Measurements from ENCODE around the gene DIDO1. TPM values are rescaled to one million over a fixed set of nuclear protein-coding genes. Genes with fewer than 3 reads are reported as not detected.

The DIDO1 gene
- total and polyA plus RNA-seq, 12 donors = 19.0 to 51.3 (median 37.3) TPM

DNA sequence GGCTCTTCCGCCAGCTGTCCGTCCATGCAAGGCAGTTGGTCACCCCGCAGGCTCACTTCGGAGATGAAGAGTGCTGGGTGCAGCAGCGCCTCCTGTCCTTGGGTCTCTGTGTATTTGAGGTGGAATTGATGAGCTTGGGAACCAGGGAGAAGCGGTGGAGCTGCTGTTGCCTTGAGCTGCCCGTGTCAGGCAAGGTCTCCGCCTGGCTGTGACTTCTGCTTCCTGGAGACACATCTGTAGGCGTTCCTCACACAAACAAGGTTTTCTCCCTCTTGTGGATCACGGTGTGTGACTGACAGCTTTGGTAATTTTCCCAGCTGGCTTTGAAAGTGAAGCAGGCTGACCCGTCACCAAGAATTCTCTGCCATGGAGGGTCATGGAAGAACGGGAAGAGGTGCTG, 23.7 kb upstream of the DIDO1 start:
- Histone ChIP-seq H3K27ac (no peak overlapping the region), H3K4me3 (no peak overlapping the region), H3K27me3 (no peaks in the 10 kb centered on the region), H3K36me3 (replicated peaks in 1 of 2) (peaks cover 0 to 32% of the 10 kb centered on the region in 2 donors), H3K4me1 (replicated peaks in 1 of 2) (peaks cover 9 to 26% of the 10 kb centered on the region in 2 donors), H3K9me3 (replicated peaks in 1 of 3) (no peaks in the 10 kb centered on the region)
- intact Hi-C loops (cut with DNase I) = no loop called here
- DNase-seq = no peak
- TF ChIP-seq, protein P1, sequence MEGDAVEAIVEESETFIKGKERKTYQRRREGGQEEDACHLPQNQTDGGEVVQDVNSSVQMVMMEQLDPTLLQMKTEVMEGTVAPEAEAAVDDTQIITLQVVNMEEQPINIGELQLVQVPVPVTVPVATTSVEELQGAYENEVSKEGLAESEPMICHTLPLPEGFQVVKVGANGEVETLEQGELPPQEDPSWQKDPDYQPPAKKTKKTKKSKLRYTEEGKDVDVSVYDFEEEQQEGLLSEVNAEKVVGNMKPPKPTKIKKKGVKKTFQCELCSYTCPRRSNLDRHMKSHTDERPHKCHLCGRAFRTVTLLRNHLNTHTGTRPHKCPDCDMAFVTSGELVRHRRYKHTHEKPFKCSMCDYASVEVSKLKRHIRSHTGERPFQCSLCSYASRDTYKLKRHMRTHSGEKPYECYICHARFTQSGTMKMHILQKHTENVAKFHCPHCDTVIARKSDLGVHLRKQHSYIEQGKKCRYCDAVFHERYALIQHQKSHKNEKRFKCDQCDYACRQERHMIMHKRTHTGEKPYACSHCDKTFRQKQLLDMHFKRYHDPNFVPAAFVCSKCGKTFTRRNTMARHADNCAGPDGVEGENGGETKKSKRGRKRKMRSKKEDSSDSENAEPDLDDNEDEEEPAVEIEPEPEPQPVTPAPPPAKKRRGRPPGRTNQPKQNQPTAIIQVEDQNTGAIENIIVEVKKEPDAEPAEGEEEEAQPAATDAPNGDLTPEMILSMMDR (IDR thresholded peaks at IDR 0.05) = no peak
- no peak for TF ChIP-seq POLR2A (IDR thresholded peaks at IDR 0.05)
- WGBS, 4 donors = 93 to 97% (median 95%) methylated on average over 11 to 12 of the region's 12 CpGs

DNA sequence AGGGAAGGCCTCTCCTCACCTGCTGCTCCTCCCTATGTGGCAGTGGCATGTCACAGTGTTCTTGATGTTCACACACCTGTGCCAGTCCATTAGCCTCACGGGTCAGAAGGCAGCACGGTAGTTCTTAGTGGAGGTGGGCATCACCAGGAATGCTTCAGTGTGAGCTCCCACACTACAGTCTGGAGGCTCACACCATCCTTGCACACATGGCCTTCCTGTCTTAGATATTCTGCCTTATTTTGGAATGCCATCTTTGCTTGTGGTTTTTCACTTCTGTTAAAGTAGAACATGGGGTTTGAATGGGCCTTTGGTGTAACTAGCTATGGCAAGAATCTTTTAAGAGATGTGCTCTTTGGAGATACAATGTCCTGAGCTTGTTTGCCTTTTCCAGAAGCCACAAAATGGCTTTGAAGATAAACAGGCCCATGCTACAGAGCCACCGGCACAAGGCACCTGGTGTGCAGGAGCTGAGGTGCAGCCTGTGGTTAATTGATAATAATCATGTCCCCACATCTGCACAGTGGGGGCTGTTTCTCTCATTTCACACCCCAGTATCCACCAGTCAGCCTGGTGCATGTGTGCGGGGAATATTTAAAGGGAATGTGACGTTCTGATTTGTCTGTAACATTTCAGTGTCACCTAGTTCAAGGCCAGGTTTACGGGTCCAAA, 23.0 kb upstream of the DIDO1 start:
- Histone ChIP-seq H3K27me3 (no peaks in the 10 kb centered on the region), H3K4me3 (no peak overlapping the region), H3K27ac (no peak overlapping the region), H3K9me3 (replicated peaks in 1 of 3) (no peaks in the 10 kb centered on the region), H3K4me1 (replicated peaks in 1 of 2) (peaks cover 9 to 22% of the 10 kb centered on the region in 2 donors), H3K36me3 (replicated peaks in 1 of 2) (peaks cover 0 to 39% of the 10 kb centered on the region in 2 donors)
- DNase-seq = no peak
- WGBS, 4 donors = 92 to 98% (median 95%) methylated on average over 6 of the region's 6 CpGs
- intact Hi-C loops (cut with DNase I) = no loop called here
- TF ChIP-seq POLR2A (IDR thresholded peaks at IDR 0.05) = no peak
- TF ChIP-seq, protein P1 (IDR thresholded peaks at IDR 0.05) = no peak

DNA sequence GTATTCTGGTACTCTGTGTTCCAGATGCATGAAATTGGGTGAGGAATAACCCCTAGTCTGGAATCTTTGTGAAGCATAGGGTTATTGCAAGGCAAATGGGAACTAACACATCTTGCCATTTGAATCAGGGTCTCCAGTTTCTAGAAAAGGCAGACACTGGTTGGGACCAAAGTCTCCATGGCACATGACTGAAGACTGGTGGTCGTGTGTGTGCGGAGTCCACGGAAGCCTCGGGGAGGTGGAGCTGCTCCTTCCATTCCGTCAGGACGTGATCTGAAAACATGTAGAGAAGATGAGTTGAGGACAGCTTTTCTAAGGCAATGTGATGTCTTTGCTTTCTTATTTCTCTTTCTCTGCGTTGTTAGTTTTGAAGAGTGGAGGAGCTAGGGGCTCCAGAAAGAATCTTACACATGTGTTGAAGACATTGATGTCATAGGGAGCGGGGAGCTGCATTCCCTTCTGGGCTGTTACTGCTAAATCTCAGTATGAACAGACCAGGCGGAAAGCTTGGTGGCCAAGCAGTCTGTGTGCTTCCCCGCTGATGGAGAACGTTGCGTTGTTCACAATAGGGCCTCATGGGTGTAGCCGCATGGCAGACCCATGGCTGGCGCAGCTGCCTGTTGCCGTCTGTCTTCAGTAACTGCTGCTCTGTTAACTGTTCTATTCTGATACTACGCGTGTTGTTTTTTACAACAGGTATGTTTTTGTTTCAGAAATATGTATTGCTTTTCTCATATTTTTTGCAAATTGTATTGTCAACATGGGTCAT, 21.4 kb upstream of the DIDO1 start:
- H3K9me3 ChIP-seq (replicated peaks in 1 of 3) = no peaks in the 10 kb centered on the region
- TF ChIP-seq, protein P1 (IDR thresholded peaks at IDR 0.05) = no peak
- no peak for TF ChIP-seq POLR2A (IDR thresholded peaks at IDR 0.05)
- H3K36me3 ChIP-seq (replicated peaks in 1 of 2) = peaks cover 0 to 53% of the 10 kb centered on the region in 2 donors
- intact Hi-C loops (cut with DNase I) = no loop called here
- H3K27me3 ChIP-seq = no peaks in the 10 kb centered on the region
- H3K4me1 ChIP-seq (replicated peaks in 1 of 2) = peaks cover 0 to 7% of the 10 kb centered on the region in 2 donors
- no peak overlapping the region for H3K27ac ChIP-seq
- 94 to 96% (median 95%) methylated on average over 17 of the region's 17 CpGs for WGBS, 4 donors
- H3K4me3 ChIP-seq = no peak overlapping the region
- DNase-seq = no peak

DNA sequence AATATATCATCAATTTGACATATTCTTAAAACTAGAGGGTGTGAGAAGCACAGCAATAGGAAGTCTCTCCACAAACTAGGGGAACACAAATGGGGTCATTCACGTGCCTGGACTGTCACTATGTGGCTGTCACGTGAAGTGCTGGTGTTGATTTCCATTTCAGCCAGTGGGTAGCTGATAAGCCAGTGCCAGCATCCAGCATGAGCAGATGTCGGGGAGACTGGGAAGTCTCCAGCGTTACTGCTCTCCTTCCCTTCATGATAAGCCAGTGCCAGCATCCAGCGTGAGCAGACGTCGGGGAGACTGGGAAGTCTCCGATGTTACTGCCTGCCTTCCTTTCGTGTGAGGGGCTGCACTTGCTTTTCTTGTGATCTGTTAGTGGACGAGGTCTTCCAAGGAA, 20.6 kb upstream of the DIDO1 start:
- TF ChIP-seq, protein P1 (IDR thresholded peaks at IDR 0.05) = no peak
- TF ChIP-seq POLR2A (IDR thresholded peaks at IDR 0.05) = no peak
- Histone ChIP-seq H3K9me3 (replicated peaks in 1 of 3) (no peaks in the 10 kb centered on the region), H3K36me3 (replicated peaks in 1 of 2) (peaks cover 0 to 58% of the 10 kb centered on the region in 2 donors), H3K27ac (no peak overlapping the region), H3K4me1 (replicated peaks in 1 of 2) (no peaks in the 10 kb centered on the region), H3K27me3 (no peaks in the 10 kb centered on the region), H3K4me3 (no peak overlapping the region)
- WGBS, 4 donors = 46 to 83% (median 66%) methylated on average over 8 to 10 of the region's 10 CpGs
- peak in 3 of 7 donors; percentile 41 to 48 (median 43) for DNase-seq
- intact Hi-C loops (cut with DNase I) = no loop called here
